Measurements from ENCODE around the gene CCDC92.

The CCDC92 gene, protein sequence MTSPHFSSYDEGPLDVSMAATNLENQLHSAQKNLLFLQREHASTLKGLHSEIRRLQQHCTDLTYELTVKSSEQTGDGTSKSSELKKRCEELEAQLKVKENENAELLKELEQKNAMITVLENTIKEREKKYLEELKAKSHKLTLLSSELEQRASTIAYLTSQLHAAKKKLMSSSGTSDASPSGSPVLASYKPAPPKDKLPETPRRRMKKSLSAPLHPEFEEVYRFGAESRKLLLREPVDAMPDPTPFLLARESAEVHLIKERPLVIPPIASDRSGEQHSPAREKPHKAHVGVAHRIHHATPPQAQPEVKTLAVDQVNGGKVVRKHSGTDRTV

DNA sequence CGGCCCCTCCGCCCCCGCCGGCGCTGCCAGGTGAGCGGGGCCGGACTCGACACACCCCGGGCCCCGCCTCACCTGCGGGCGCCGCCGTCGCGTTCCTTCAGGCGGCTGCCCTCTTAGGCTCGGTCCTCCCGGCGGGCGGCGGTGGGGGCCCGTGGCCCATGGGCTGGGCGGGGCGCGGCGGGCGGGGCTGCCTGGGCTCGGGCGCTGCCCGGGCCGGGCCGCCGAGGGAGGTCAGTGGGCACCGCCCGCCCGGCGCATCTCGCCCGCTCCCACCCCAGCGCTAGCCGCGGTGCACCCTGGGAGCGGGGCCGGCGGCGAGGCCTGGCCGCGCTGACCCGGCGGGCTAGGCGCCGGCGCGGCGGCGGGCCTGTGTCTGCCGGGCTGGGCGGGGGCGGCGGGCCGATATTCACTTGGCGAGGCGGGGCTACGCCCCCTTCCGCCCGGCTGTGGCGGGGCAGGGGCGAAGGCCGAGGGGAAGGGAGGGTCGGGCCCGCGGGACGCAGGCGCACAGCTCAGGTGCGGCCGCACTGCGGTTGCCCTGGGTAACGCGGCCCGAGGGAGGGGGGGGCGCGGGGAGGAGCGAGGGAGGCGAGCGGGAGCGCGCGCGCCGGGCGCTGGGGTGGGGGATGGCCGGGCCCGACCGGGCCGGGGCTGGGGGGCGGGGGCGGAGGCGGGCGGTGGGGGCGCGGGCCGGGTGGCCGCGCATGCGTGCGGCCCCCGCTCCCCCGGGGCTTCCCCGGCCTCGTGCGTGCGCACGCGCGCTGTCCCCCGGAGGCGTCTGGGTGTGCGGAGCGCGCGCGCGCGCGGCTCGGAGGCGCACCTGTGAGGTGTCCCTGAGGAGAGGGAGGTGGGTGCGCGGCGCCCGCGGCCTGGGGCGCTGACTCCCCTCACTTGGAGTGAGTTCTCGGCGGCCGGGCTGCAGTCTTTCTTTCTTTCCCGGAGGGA lies at the start of gene CCDC92, which contains the start of gene ZNF664:
Gene CCDC92, minus strand, starts transcription at position 375 of the 945 bp plus-strand sequence. CDS start 28,526 bp downstream, outside the sequence.
Gene ZNF664, plus strand, starts transcription at position 759 of the 945 bp plus-strand sequence. CDS start 38,930 bp downstream, outside the sequence.
- Histone ChIP-seq H3K36me3 (ENCODE audit: control insufficient read depth, insufficient read depth, low read length) (peaks cover 5% of the 10 kb centered on the region), H3K27me3 (ENCODE audit: control insufficient read depth, insufficient read depth, low read length) (no peaks in the 10 kb centered on the region), H3K9me3 (ENCODE audit: control insufficient read depth, low read length) (no peaks in the 10 kb centered on the region), H3K4me1 (ENCODE audit: control insufficient read depth, insufficient read depth, low read length) (peaks cover 11% of the 10 kb centered on the region), H3K9ac (ENCODE audit: low read length) (peak within 1 kb of the TSS; percentile 76), H3K4me3 (ENCODE audit: low read length) (peak within 1 kb of the TSS; percentile 71)

DNA sequence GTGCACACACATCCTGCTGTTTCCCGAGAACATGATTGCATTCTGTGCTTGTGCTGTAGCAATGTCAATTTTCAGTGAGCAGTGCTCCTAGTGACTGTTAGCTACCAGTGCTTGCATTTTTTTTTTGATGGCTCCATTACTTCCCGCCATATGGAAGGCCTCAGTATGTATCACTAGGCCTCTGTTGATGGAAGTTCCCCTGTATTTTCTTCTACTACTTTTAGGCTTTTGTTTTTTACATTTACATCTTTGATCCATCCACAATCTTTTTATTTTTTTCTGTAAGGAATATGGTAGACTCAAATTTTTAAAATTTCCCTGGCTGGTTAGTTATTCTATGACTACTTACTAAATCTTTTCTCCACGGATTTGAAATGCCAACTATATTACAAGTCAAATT lies 49.5 kb upstream of the CCDC92 start:
- H3K4me3 ChIP-seq (ENCODE audit: low read length), result no peak overlapping the region
- no peaks in the 10 kb centered on the region for H3K27me3 ChIP-seq (ENCODE audit: control insufficient read depth, insufficient read depth, low read length)
- H3K9ac ChIP-seq (ENCODE audit: low read length), result no peak overlapping the region

DNA sequence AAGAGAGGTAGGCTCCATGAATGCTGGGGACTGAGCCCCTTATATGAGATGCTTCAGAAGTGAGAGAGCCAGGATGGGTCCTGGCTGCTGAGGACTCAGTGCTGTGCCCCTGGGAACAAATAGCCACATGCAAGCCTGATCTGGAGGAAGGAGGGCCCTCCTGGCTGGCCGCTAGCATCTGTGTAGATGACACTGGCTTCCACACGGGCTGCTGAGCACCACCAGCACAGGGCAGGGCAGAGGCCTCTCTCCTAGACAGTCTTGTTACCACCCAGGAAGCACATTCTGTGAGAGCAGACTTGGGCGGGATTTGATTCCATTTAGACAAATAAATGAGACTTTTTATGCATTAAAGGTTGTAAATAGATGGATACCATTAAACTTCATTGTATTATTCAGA lies 48.4 kb upstream of the CCDC92 start:
- no peaks in the 10 kb centered on the region for H3K9me3 ChIP-seq (ENCODE audit: control insufficient read depth, low read length)
- no peaks in the 10 kb centered on the region for H3K27me3 ChIP-seq (ENCODE audit: control insufficient read depth, insufficient read depth, low read length)
- H3K36me3 ChIP-seq (ENCODE audit: control insufficient read depth, insufficient read depth, low read length), result no peaks in the 10 kb centered on the region
- H3K4me3 ChIP-seq (ENCODE audit: low read length), result no peak overlapping the region
- no peak overlapping the region for H3K9ac ChIP-seq (ENCODE audit: low read length)
- no peaks in the 10 kb centered on the region for H3K4me1 ChIP-seq (ENCODE audit: control insufficient read depth, insufficient read depth, low read length)

More for the DNA sequence above, 49.5 kb upstream of the CCDC92 start:
- Histone ChIP-seq H3K36me3 (ENCODE audit: control insufficient read depth, insufficient read depth, low read length) (no peaks in the 10 kb centered on the region), H3K9me3 (ENCODE audit: control insufficient read depth, low read length) (no peaks in the 10 kb centered on the region), H3K4me1 (ENCODE audit: control insufficient read depth, insufficient read depth, low read length) (no peaks in the 10 kb centered on the region)

DNA sequence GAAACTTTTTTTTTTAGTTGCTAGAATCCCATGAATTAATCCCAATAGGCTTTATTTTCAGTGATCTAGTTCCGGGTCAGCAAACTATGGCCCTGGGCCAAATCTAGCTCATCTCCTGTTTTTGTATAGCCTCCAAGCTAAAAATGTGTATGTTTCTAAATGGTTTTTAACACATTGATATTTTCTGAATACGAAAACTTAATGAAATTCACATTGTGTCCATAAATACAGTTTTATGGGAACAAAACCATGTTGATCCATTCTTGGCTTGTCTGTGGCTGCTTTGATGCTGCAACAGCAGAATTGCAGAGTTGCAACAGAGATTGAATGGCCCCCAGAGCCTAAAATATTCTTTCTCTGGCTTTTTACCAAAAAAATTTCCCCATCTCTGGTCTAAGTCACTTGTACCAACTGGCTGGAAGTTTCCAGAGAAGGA lies 47.9 kb upstream of the CCDC92 start:
- Histone ChIP-seq H3K4me3 (ENCODE audit: low read length) (no peak overlapping the region), H3K4me1 (ENCODE audit: control insufficient read depth, insufficient read depth, low read length) (no peaks in the 10 kb centered on the region), H3K36me3 (ENCODE audit: control insufficient read depth, insufficient read depth, low read length) (no peaks in the 10 kb centered on the region), H3K9ac (ENCODE audit: low read length) (no peak overlapping the region), H3K9me3 (ENCODE audit: control insufficient read depth, low read length) (no peaks in the 10 kb centered on the region), H3K27me3 (ENCODE audit: control insufficient read depth, insufficient read depth, low read length) (no peaks in the 10 kb centered on the region)

DNA sequence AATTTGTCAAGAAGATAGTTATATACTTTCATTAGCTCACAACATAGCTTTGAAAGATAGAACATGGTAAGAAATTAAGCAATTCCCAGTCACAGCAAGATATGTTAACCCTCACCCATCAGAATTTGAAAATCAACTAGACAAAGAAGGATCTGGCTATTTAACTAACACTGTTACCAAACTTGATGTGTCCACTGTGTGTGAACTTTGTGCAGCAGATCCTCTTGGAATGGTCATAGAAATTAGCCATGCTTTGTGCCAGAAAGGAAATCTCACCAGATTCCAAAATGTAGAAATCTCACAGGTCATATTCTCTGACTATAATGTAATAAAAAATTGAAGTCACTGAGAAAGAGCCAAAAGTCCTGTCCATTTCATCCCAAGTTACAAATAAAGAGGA lies 46.5 kb upstream of the CCDC92 start:
- Histone ChIP-seq H3K4me1 (ENCODE audit: control insufficient read depth, insufficient read depth, low read length) (no peaks in the 10 kb centered on the region), H3K36me3 (ENCODE audit: control insufficient read depth, insufficient read depth, low read length) (no peaks in the 10 kb centered on the region), H3K4me3 (ENCODE audit: low read length) (no peak overlapping the region), H3K27me3 (ENCODE audit: control insufficient read depth, insufficient read depth, low read length) (no peaks in the 10 kb centered on the region), H3K9ac (ENCODE audit: low read length) (no peak overlapping the region), H3K9me3 (ENCODE audit: control insufficient read depth, low read length) (no peaks in the 10 kb centered on the region)

DNA sequence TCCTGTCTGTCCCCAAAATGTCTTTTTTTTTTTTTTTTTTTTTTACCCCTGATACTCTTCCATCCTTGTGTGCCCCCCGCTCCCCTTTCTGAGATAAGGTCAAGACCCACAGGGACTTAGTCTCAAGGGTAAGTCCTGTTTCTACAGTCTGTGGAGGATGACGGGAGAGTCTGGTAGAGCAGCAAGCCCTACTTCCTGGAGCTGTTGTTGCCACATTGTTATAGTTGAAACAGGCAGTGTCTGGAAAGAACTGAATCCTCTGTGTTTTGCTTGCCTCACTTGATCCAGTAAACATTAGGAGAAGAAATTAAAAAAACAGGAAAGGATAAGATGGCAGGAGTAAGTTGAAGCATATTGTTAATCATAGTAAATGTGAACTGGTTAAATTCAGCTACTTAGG lies 45.9 kb upstream of the CCDC92 start:
- no peaks in the 10 kb centered on the region for H3K36me3 ChIP-seq (ENCODE audit: control insufficient read depth, insufficient read depth, low read length)

DNA sequence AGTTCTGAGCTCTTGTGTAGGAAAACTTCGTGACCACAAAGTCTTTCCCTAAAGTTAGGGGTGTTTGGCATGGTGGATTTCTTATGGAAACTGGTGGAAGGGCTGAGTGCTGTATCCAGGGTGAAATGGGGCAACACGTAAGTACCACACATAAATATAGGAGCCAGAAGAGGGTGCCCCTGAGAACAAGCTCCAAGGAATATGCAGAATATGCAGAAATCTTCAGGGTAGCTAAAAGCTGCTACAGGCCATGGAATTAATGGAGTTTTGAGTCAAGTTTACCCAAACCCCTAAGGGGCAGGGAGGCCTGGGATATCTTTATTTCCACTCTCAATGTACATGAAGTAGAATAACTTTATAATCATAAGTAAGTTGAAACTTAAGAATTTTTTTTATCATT lies 44.4 kb upstream of the CCDC92 start:
- H3K36me3 ChIP-seq (ENCODE audit: control insufficient read depth, insufficient read depth, low read length), result no peaks in the 10 kb centered on the region
- no peak overlapping the region for H3K9ac ChIP-seq (ENCODE audit: low read length)
- H3K4me3 ChIP-seq (ENCODE audit: low read length), result no peak overlapping the region
- H3K4me1 ChIP-seq (ENCODE audit: control insufficient read depth, insufficient read depth, low read length), result no peaks in the 10 kb centered on the region
- no peaks in the 10 kb centered on the region for H3K9me3 ChIP-seq (ENCODE audit: control insufficient read depth, low read length)
- no peaks in the 10 kb centered on the region for H3K27me3 ChIP-seq (ENCODE audit: control insufficient read depth, insufficient read depth, low read length)

More for the DNA sequence above, 45.9 kb upstream of the CCDC92 start:
- Histone ChIP-seq H3K4me3 (ENCODE audit: low read length) (no peak overlapping the region), H3K9ac (ENCODE audit: low read length) (no peak overlapping the region), H3K9me3 (ENCODE audit: control insufficient read depth, low read length) (no peaks in the 10 kb centered on the region), H3K27me3 (ENCODE audit: control insufficient read depth, insufficient read depth, low read length) (no peaks in the 10 kb centered on the region), H3K4me1 (ENCODE audit: control insufficient read depth, insufficient read depth, low read length) (no peaks in the 10 kb centered on the region)

DNA sequence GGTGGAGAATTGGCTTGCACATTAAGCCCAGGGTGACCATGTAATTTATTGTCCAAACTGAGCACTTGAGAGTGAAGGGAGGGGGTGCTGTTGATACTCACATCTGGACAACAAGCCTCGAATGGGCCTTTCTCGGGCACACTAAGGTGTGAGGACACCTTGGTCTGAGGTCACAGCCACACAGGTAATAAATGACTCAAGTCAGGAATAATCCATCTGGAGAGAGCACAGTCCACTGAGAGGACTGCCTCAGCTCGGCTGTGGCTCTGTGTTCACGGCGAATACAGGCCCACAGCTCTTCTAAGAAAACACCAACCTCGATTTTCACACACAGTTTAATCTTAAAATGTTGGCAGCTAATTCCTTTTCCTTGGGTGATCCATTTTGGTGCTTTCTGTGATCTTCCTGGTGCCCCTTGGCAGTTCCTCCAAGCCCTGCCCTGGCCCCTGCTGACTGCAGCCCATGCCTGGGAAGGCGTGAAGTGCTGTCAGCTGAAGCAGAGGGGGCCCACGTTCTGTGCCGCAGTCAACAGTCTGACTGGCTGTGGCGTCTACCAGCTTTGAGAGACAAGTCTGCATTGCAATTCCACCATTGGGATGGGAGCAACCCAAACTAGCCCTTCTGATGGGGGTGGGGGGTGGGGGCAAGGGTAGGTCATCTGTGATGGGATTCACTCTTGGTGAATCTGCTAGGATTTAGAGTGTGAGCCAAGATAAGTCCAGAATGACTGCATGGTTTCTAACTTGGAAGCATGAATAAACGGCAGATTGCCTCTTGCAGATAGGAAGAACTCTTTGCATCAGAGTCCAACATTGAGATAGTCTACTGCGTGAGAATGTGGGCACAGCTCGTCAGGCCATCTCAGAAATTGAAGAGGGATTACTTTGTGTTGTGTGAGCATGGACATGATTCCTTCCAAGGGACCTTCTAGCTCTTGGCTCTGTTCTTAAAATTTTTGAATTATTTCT lies 43.1 kb upstream of the CCDC92 start:
- Histone ChIP-seq H3K9ac (ENCODE audit: low read length) (no peak overlapping the region), H3K36me3 (ENCODE audit: control insufficient read depth, insufficient read depth, low read length) (no peaks in the 10 kb centered on the region), H3K4me3 (ENCODE audit: low read length) (no peak overlapping the region), H3K9me3 (ENCODE audit: control insufficient read depth, low read length) (no peaks in the 10 kb centered on the region), H3K4me1 (ENCODE audit: control insufficient read depth, insufficient read depth, low read length) (no peaks in the 10 kb centered on the region), H3K27me3 (ENCODE audit: control insufficient read depth, insufficient read depth, low read length) (no peaks in the 10 kb centered on the region)

DNA sequence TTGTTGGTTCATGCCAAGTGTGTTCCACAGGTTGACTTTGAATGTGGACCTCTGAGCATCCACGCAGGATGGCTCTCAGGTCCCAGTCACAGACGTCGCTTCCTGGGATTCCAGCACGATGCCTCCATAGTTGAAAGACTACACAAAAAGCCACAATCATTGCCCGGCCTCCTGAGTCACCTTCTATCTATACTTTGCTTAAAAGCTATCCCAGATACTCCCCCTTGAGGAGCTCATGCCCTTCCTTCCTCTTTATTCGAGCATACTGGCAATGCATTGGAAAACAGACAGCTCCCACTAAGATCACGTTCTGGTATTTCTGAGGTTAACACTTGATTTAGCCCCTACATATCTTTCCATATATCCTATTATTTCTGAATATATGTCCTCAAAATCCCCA lies 40.4 kb upstream of the CCDC92 start:
- H3K36me3 ChIP-seq (ENCODE audit: control insufficient read depth, insufficient read depth, low read length), result no peaks in the 10 kb centered on the region
- no peak overlapping the region for H3K4me3 ChIP-seq (ENCODE audit: low read length)
- H3K9ac ChIP-seq (ENCODE audit: low read length), result no peak overlapping the region
- H3K9me3 ChIP-seq (ENCODE audit: control insufficient read depth, low read length), result no peaks in the 10 kb centered on the region
- peaks cover 7% of the 10 kb centered on the region for H3K4me1 ChIP-seq (ENCODE audit: control insufficient read depth, insufficient read depth, low read length)
- no peaks in the 10 kb centered on the region for H3K27me3 ChIP-seq (ENCODE audit: control insufficient read depth, insufficient read depth, low read length)

DNA sequence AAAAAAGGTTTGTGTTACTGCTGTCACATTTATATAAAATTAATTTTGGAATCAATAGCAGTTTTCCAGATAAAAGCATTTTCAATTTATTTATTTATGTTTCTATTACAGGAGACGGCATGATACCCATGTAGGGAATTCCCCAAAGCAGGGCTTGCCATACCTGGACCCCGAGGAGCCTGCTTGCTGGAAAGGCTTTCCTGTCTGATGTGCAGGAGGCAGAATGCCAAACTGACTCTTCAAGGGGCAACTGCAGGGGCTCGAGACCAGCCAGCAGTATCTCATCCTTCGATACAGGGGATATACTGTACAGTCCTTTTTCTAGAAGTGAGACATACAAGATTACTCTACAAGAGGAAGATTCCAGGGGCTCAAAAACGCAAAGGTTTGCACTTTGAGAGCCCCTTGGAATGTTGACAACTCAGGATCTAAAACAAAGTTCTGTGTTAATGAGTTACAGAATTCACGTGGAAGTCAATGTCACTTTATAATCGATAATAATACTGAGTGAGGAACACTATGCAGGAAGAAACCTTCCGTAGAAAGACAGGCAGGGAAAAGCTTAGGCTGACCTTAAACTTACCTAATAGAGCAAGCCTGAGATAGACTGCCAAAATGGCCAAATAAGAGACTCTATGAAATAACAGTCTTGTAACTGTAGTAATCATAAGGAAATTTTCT lies 38.9 kb upstream of the CCDC92 start:
- H3K27me3 ChIP-seq (ENCODE audit: control insufficient read depth, insufficient read depth, low read length), result no peaks in the 10 kb centered on the region
- H3K36me3 ChIP-seq (ENCODE audit: control insufficient read depth, insufficient read depth, low read length), result no peaks in the 10 kb centered on the region
- no peak overlapping the region for H3K4me3 ChIP-seq (ENCODE audit: low read length)
- H3K9ac ChIP-seq (ENCODE audit: low read length), result no peak overlapping the region
- no peaks in the 10 kb centered on the region for H3K9me3 ChIP-seq (ENCODE audit: control insufficient read depth, low read length)
- H3K4me1 ChIP-seq (ENCODE audit: control insufficient read depth, insufficient read depth, low read length), result peaks cover 16% of the 10 kb centered on the region

DNA sequence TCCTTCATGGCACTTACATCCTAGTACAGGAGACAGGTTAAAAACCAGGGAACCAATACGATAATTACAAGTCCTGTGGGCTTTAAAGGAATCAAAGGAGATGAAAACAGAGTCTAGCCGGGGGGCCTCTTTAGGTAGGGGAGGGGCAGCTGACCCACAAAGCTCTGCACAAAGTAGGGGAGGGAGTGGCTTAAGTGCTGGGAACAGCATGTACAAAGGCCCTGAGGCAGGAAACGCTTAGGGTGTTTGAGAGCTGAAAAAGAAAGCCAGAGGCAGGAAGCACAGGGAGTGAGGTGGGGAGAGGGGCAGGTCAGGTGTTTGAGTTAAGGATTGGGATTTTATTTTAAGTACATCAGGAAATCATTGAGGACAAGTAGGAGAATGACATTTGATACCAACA lies 38.1 kb upstream of the CCDC92 start:
- Histone ChIP-seq H3K9ac (ENCODE audit: low read length) (no peak overlapping the region), H3K4me1 (ENCODE audit: control insufficient read depth, insufficient read depth, low read length) (peaks cover 17% of the 10 kb centered on the region), H3K9me3 (ENCODE audit: control insufficient read depth, low read length) (no peaks in the 10 kb centered on the region), H3K27me3 (ENCODE audit: control insufficient read depth, insufficient read depth, low read length) (no peaks in the 10 kb centered on the region), H3K4me3 (ENCODE audit: low read length) (no peak overlapping the region), H3K36me3 (ENCODE audit: control insufficient read depth, insufficient read depth, low read length) (no peaks in the 10 kb centered on the region)
